Measurements from ENCODE around the gene RPGRIP1L.
A peak's percentile ranks its signal among the peaks of the same experiment; 100 is the strongest.

The RPGRIP1L gene

DNA sequence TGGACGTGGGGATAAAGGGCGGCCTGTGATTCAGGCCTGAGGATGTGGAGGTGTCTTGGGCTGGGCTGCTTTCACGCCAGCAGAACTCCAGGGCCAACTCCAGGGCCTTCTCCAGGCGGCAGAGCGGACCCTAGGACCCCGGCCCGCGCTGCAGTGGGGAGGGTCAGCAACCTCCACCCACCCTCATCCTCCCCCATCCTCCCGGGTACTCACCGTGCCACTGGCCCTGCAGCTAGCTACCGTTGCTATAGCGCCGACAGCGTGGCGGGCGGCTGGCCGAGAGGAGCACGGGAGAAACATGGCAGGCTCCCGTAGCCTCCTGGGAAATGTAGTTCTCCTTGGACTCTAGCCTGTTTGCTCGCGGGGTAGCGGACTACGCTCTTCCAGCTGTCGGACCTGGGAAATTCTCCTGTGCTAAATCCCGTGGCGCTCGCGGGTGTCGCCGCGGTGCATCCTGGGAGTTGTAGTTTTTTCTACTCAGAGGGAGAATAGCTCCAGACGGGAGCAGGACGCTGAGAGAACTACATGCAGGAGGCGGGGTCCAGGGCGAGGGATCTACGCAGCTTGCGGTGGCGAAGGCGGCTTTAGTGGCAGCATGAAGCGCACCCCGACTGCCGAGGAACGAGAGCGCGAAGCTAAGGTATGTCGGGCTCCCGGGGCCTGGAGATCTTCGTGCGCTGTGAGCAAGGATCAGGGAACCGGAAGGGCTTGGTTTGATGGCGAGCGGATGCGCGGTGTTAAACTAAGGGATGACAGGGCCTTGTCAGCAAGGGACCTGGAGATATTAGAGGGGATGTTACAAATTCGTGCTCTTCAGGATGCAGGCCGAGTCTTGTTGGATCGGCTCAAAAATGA, at the start of gene RPGRIP1L, which contains the start of gene FTO:
TSS of gene RPGRIP1L (minus strand) at position 270 of the 855 bp plus-strand sequence. CDS start 3,136 bp downstream, outside the sequence.
TSS of gene FTO (plus strand) at position 567 of the 855 bp plus-strand sequence.
- no peaks in the 10 kb centered on the region for H3K27me3 ChIP-seq (ENCODE audit: control insufficient read depth, insufficient read depth, low read length)
- peak within 1 kb of the TSS; percentile 77 for H3K4me3 ChIP-seq (ENCODE audit: low read length)
- peak within 1 kb of the TSS; percentile 70 for H3K9ac ChIP-seq (ENCODE audit: low read length)
- H3K36me3 ChIP-seq (ENCODE audit: control insufficient read depth, insufficient read depth, low read length), result no peaks in the 10 kb centered on the region
- H3K9me3 ChIP-seq (ENCODE audit: control insufficient read depth, low read length), result no peaks in the 10 kb centered on the region
- H3K4me1 ChIP-seq (ENCODE audit: control insufficient read depth, insufficient read depth, low read length), result no peaks in the 10 kb centered on the region

GRCh38 chr16:53753431-53753830, 49.8 kb upstream of the RPGRIP1L start:
- Histone ChIP-seq H3K4me1 (ENCODE audit: control insufficient read depth, insufficient read depth, low read length) (peaks cover 21% of the 10 kb centered on the region), H3K4me3 (ENCODE audit: low read length) (no peak overlapping the region), H3K9me3 (ENCODE audit: control insufficient read depth, low read length) (no peaks in the 10 kb centered on the region), H3K9ac (ENCODE audit: low read length) (no peak overlapping the region), H3K36me3 (ENCODE audit: control insufficient read depth, insufficient read depth, low read length) (no peaks in the 10 kb centered on the region), H3K27me3 (ENCODE audit: control insufficient read depth, insufficient read depth, low read length) (no peaks in the 10 kb centered on the region)

GRCh38 chr16:53752560-53752959, 48.9 kb upstream of the RPGRIP1L start:
- H3K9me3 ChIP-seq (ENCODE audit: control insufficient read depth, low read length), result no peaks in the 10 kb centered on the region
- no peaks in the 10 kb centered on the region for H3K36me3 ChIP-seq (ENCODE audit: control insufficient read depth, insufficient read depth, low read length)
- no peak overlapping the region for H3K4me3 ChIP-seq (ENCODE audit: low read length)
- H3K9ac ChIP-seq (ENCODE audit: low read length), result no peak overlapping the region
- H3K27me3 ChIP-seq (ENCODE audit: control insufficient read depth, insufficient read depth, low read length), result no peaks in the 10 kb centered on the region
- peaks cover 21% of the 10 kb centered on the region for H3K4me1 ChIP-seq (ENCODE audit: control insufficient read depth, insufficient read depth, low read length)

DNA sequence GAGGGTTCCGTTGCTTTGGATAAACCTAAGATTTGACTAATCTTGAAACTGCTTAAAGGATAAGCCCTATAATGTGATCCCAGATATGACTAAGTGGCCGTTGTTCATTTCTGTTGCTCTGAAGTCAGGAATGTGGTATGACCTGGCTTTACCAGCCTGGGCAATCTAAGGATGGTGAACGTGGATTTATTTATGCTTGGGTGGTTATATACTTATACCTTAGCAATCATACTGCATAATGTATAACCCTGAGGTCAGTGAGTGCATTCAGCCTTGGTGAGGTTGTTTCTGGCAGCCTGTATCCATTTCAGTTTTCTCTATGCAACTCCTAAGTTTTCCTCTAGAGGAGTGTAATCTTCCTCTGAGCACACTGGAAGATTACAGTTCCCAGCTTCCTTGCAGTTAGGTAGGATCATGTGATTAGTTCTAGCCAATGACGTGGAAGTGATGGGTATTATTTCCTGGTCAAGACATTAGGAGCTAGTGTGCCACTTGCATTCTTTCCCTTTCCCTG, 42.2 kb upstream of the RPGRIP1L start:
- no peak overlapping the region for H3K9ac ChIP-seq (ENCODE audit: low read length)
- no peaks in the 10 kb centered on the region for H3K27me3 ChIP-seq (ENCODE audit: control insufficient read depth, insufficient read depth, low read length)
- no peaks in the 10 kb centered on the region for H3K9me3 ChIP-seq (ENCODE audit: control insufficient read depth, low read length)
- no peak overlapping the region for H3K4me3 ChIP-seq (ENCODE audit: low read length)
- no peaks in the 10 kb centered on the region for H3K36me3 ChIP-seq (ENCODE audit: control insufficient read depth, insufficient read depth, low read length)
- peaks cover 17% of the 10 kb centered on the region for H3K4me1 ChIP-seq (ENCODE audit: control insufficient read depth, insufficient read depth, low read length)

- Histone ChIP-seq H3K4me3 (ENCODE audit: low read length) (no peak overlapping the region), H3K9ac (ENCODE audit: low read length) (no peak overlapping the region), H3K36me3 (ENCODE audit: control insufficient read depth, insufficient read depth, low read length) (no peaks in the 10 kb centered on the region), H3K27me3 (ENCODE audit: control insufficient read depth, insufficient read depth, low read length) (no peaks in the 10 kb centered on the region), H3K4me1 (ENCODE audit: control insufficient read depth, insufficient read depth, low read length) (peaks cover 17% of the 10 kb centered on the region), H3K9me3 (ENCODE audit: control insufficient read depth, low read length) (no peaks in the 10 kb centered on the region)
These were observed 41.4 kb upstream of the RPGRIP1L start for GRCh38 chr16:53745086-53745485.

- Histone ChIP-seq H3K36me3 (ENCODE audit: control insufficient read depth, insufficient read depth, low read length) (no peaks in the 10 kb centered on the region), H3K4me3 (ENCODE audit: low read length) (no peak overlapping the region), H3K9me3 (ENCODE audit: control insufficient read depth, low read length) (no peaks in the 10 kb centered on the region), H3K4me1 (ENCODE audit: control insufficient read depth, insufficient read depth, low read length) (peaks cover 17% of the 10 kb centered on the region), H3K9ac (ENCODE audit: low read length) (no peak overlapping the region), H3K27me3 (ENCODE audit: control insufficient read depth, insufficient read depth, low read length) (no peaks in the 10 kb centered on the region)
These were observed 40.8 kb upstream of the RPGRIP1L start for GRCh38 chr16:53744449-53744848.

GRCh38 chr16:53743149-53743566, 39.5 kb upstream of the RPGRIP1L start:
- H3K9ac ChIP-seq (ENCODE audit: low read length), result no peak overlapping the region
- no peak overlapping the region for H3K4me3 ChIP-seq (ENCODE audit: low read length)
- no peaks in the 10 kb centered on the region for H3K27me3 ChIP-seq (ENCODE audit: control insufficient read depth, insufficient read depth, low read length)
- peaks cover 17% of the 10 kb centered on the region for H3K4me1 ChIP-seq (ENCODE audit: control insufficient read depth, insufficient read depth, low read length)
- H3K36me3 ChIP-seq (ENCODE audit: control insufficient read depth, insufficient read depth, low read length), result no peaks in the 10 kb centered on the region
- H3K9me3 ChIP-seq (ENCODE audit: control insufficient read depth, low read length), result no peaks in the 10 kb centered on the region

- Histone ChIP-seq H3K9ac (ENCODE audit: low read length) (no peak overlapping the region), H3K4me3 (ENCODE audit: low read length) (no peak overlapping the region), H3K36me3 (ENCODE audit: control insufficient read depth, insufficient read depth, low read length) (no peaks in the 10 kb centered on the region), H3K4me1 (ENCODE audit: control insufficient read depth, insufficient read depth, low read length) (peaks cover 17% of the 10 kb centered on the region), H3K9me3 (ENCODE audit: control insufficient read depth, low read length) (no peaks in the 10 kb centered on the region), H3K27me3 (ENCODE audit: control insufficient read depth, insufficient read depth, low read length) (no peaks in the 10 kb centered on the region)
These were observed 37.9 kb upstream of the RPGRIP1L start for GRCh38 chr16:53741546-53741945.

DNA sequence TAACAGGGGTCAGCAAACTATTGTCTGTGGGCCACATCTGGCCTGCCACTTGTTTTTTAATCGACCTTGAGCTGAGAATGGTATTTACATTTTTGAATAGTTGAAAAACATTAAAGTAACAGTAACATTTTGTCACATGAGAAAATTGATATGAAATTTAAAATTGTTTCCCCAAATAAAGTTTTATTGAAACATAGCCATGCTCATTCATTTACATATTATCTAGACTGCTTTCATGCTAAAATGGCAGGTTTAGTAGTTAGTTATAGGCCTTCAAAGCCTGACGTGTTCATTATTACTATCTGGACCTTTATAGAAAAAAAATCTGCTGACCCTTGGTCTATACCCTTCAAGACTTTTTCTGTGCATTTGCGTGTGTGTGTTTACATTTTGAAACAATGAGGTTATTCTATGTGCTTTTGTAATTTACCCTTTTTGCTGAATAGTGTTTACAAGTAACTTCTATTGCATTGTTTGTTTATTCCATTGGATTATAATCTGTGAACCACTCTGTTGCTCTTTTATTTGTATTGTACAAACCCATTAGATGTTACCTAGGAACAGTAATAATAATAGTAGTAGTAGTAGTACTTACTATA, 37.4 kb upstream of the RPGRIP1L start:
- H3K4me1 ChIP-seq (ENCODE audit: control insufficient read depth, insufficient read depth, low read length), result peaks cover 15% of the 10 kb centered on the region

DNA sequence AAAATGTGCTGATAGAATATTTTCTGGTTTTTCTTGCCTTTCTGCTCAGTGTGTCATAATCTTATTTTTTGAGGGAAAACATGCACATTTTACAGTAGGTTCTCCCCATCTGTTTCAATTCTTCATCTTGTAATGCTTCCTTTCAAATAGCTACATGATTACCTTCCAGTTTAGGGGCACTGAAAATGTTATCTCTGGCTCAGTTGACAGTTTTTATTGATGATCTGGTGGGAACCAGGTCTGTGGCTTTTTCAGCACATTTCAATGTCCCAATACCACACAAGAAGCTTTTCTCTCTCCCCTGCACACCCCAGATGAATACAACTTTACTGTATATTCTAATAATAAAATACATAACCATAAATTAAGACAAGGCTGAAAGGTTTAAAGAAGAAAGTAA, 36.8 kb upstream of the RPGRIP1L start:
- Histone ChIP-seq H3K9ac (ENCODE audit: low read length) (no peak overlapping the region), H3K36me3 (ENCODE audit: control insufficient read depth, insufficient read depth, low read length) (no peaks in the 10 kb centered on the region), H3K4me3 (ENCODE audit: low read length) (no peak overlapping the region), H3K27me3 (ENCODE audit: control insufficient read depth, insufficient read depth, low read length) (no peaks in the 10 kb centered on the region), H3K9me3 (ENCODE audit: control insufficient read depth, low read length) (no peaks in the 10 kb centered on the region), H3K4me1 (ENCODE audit: control insufficient read depth, insufficient read depth, low read length) (peaks cover 10% of the 10 kb centered on the region)

More for the DNA sequence above, 37.4 kb upstream of the RPGRIP1L start:
- H3K9ac ChIP-seq (ENCODE audit: low read length), result no peak overlapping the region
- no peak overlapping the region for H3K4me3 ChIP-seq (ENCODE audit: low read length)
- H3K27me3 ChIP-seq (ENCODE audit: control insufficient read depth, insufficient read depth, low read length), result no peaks in the 10 kb centered on the region
- H3K9me3 ChIP-seq (ENCODE audit: control insufficient read depth, low read length), result no peaks in the 10 kb centered on the region
- H3K36me3 ChIP-seq (ENCODE audit: control insufficient read depth, insufficient read depth, low read length), result no peaks in the 10 kb centered on the region

DNA sequence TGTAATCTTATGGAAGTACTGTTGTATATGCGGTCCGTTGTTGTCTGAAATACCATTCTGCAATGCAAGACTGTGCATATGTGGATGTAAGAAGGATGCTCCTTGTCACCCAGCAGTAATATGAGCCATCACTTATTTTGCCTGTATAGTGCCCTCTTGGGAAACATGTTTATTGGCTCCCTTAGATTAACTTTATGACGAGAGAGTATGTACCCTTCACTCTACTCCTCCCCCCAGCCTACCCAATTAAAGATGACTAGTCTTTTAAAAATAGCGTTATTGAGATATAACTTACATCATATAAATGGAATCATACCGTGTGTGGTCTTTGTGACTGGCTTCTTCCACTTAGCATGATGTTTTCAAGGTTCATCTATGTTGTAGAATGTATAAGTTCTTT, 33.9 kb upstream of the RPGRIP1L start:
- no peaks in the 10 kb centered on the region for H3K9me3 ChIP-seq (ENCODE audit: control insufficient read depth, low read length)
- no peak overlapping the region for H3K9ac ChIP-seq (ENCODE audit: low read length)
- H3K4me1 ChIP-seq (ENCODE audit: control insufficient read depth, insufficient read depth, low read length), result peaks cover 3% of the 10 kb centered on the region
- no peaks in the 10 kb centered on the region for H3K36me3 ChIP-seq (ENCODE audit: control insufficient read depth, insufficient read depth, low read length)
- no peak overlapping the region for H3K4me3 ChIP-seq (ENCODE audit: low read length)
- H3K27me3 ChIP-seq (ENCODE audit: control insufficient read depth, insufficient read depth, low read length), result no peaks in the 10 kb centered on the region

DNA sequence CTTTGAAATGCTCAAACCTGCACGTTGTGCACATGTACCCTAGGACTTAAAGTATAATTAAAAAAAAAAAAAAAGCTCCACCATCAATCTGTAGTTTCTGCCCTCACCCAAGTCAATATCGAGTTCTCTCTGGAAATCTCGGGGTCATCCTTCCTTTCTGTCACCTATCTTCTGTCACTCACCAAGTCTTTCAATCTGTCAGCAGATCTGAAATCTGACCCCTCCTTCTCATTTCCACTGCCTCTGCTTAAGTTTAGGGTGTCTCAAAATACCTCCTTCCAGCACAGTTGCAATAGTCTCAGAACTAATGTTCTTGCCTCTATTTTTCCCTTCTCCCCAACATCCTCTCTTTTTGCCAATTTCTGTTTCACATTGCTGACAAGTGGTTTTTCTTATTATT, 32.6 kb upstream of the RPGRIP1L start:
- Histone ChIP-seq H3K9me3 (ENCODE audit: control insufficient read depth, low read length) (no peaks in the 10 kb centered on the region), H3K4me3 (ENCODE audit: low read length) (no peak overlapping the region), H3K36me3 (ENCODE audit: control insufficient read depth, insufficient read depth, low read length) (no peaks in the 10 kb centered on the region), H3K27me3 (ENCODE audit: control insufficient read depth, insufficient read depth, low read length) (no peaks in the 10 kb centered on the region), H3K4me1 (ENCODE audit: control insufficient read depth, insufficient read depth, low read length) (peaks cover 8% of the 10 kb centered on the region), H3K9ac (ENCODE audit: low read length) (no peak overlapping the region)
